HEK293 (cell line): ENCODE data around the gene HIBCH.

ENCODE experiments used
- CTCF ChIA-PET: fragments of 350-600 bp; formaldehyde crosslinking; extraction: SDS; loops from one replicate; lab custom pipeline; 2021; ENCODE audit warnings: antibody characterized with exemption; lab: Yijun Ruan, JAX
- POLR2A ChIA-PET: fragments of 300-600 bp; formaldehyde crosslinking; extraction: SDS; loops from one replicate; lab custom pipeline; 2020; ENCODE audit warnings: antibody characterized with exemption, inconsistent platforms; lab: Yijun Ruan, JAX
- H3K27ac ChIP-seq: fragments of 200-500 bp; sonication (Bioruptor generic); 2 replicates; pipeline ENCODE4 v1.5.1; 2014; ENCODE audit warnings: low read depth, low read length, control low read depth, inconsistent platforms; ENCODE audit errors: extremely low read depth
- H3K36me3 ChIP-seq, 2 experiments: fragments of 200-500 bp in 1 of 2; sonication (Bioruptor generic) in 1 of 2; 1 replicate in 1 of 2; 2 replicates in 1 of 2; pipeline ENCODE4 v1.5.1; 2014 to 2017; ENCODE audit warnings: inconsistent platforms in 2 of 2, low read length in 2 of 2; ENCODE audit not compliant: control insufficient read depth in 2 of 2, insufficient read depth in 1 of 2
- H3K4me1 ChIP-seq: fragments of 200-500 bp; sonication (Bioruptor generic); 2 replicates; pipeline ENCODE4 v1.5.1; 2014; ENCODE audit warnings: mild to moderate bottlenecking, low read length, inconsistent platforms; ENCODE audit not compliant: control insufficient read depth, insufficient read depth
- H3K4me3 ChIP-seq: 2 replicates; pipeline ENCODE4 v1.5.1; 2011; ENCODE audit warnings: low read depth, mild to moderate bottlenecking, control low read depth, low read length, moderate library complexity
- H3K9me3 ChIP-seq: fragments of 200-500 bp; sonication (Bioruptor generic); 2 replicates; pipeline ENCODE4 v1.5.1; 2014; ENCODE audit warnings: low read depth, low read length, inconsistent platforms; ENCODE audit not compliant: control insufficient read depth, insufficient read depth
- GLIS1 ChIP-seq: fragments of 450-650 bp; formaldehyde crosslinking; IDR thresholded peaks from 2 replicates; pipeline ENCODE4 v1.5.1; 2016; ENCODE audit warnings: missing biosample characterization, missing genetic modification characterization
- KLF9 ChIP-seq: fragments of 450-650 bp; formaldehyde crosslinking; IDR thresholded peaks from 2 replicates; pipeline ENCODE4 v1.5.1; 2016; ENCODE audit warnings: missing biosample characterization, missing genetic modification characterization, low read depth
- MZF1 ChIP-seq: fragments of 450-650 bp; formaldehyde crosslinking; IDR thresholded peaks from 2 replicates; pipeline ENCODE4 v1.5.1; 2017; ENCODE audit warnings: missing biosample characterization, missing genetic modification characterization, borderline replicate concordance
- PRDM10 ChIP-seq: fragments of 450-650 bp; formaldehyde crosslinking; IDR thresholded peaks from 2 replicates; pipeline ENCODE4 v1.5.1; 2016; ENCODE audit warnings: missing biosample characterization, missing genetic modification characterization
- TRIM28 ChIP-seq: IDR thresholded peaks from 2 replicates; pipeline ENCODE4 v1.6.1; 2011; ENCODE audit warnings: low read length, control low read depth, borderline replicate concordance
- ZBTB17 ChIP-seq: fragments of 450-650 bp; formaldehyde crosslinking; IDR thresholded peaks from 2 replicates; pipeline ENCODE4 v1.5.1; 2016; ENCODE audit warnings: missing biosample characterization, missing genetic modification characterization
- ZBTB20 ChIP-seq: fragments of 450-650 bp; formaldehyde crosslinking; IDR thresholded peaks from 2 replicates; pipeline ENCODE4 v1.5.1; 2016; ENCODE audit warnings: missing biosample characterization, missing genetic modification characterization
- ZBTB26 ChIP-seq: fragments of 450-650 bp; formaldehyde crosslinking; optimal IDR thresholded peaks from 2 replicates; pipeline ENCODE3; 2016; ENCODE audit warnings: missing biosample characterization, mild to moderate bottlenecking, missing genetic modification characterization
- ZFP37 ChIP-seq: fragments of 450-650 bp; formaldehyde crosslinking; IDR thresholded peaks from 2 replicates; pipeline ENCODE4 v1.5.1; 2016; ENCODE audit warnings: missing biosample characterization, missing genetic modification characterization
- ZFP69B ChIP-seq: fragments of 450-650 bp; formaldehyde crosslinking; IDR thresholded peaks from 2 replicates; pipeline ENCODE4 v1.5.1; 2016; ENCODE audit warnings: missing biosample characterization, missing genetic modification characterization
- ZNF121 ChIP-seq: fragments of 450-650 bp; formaldehyde crosslinking; IDR thresholded peaks from 2 replicates; pipeline ENCODE4 v1.5.1; 2016; ENCODE audit warnings: missing biosample characterization, missing genetic modification characterization
- ZNF138 ChIP-seq: fragments of 450-650 bp; formaldehyde crosslinking; IDR thresholded peaks from 2 replicates; pipeline ENCODE4 v1.5.1; 2016; ENCODE audit warnings: missing biosample characterization, missing genetic modification characterization, borderline replicate concordance
- ZNF184 ChIP-seq: fragments of 450-650 bp; IDR thresholded peaks from 2 replicates; pipeline ENCODE4 v1.5.1; 2018; ENCODE audit warnings: missing biosample characterization, mild to moderate bottlenecking, missing genetic modification characterization
- ZNF335 ChIP-seq: fragments of 450-650 bp; formaldehyde crosslinking; conservative IDR thresholded peaks from 2 replicates; pipeline ENCODE4 v1.5.1; 2016; ENCODE audit warnings: missing biosample characterization, missing genetic modification characterization
- ZNF394 ChIP-seq: fragments of 450-650 bp; formaldehyde crosslinking; IDR thresholded peaks from 2 replicates; pipeline ENCODE4 v1.5.1; 2016; ENCODE audit warnings: missing biosample characterization, missing genetic modification characterization, mild to moderate bottlenecking, moderate library complexity, borderline replicate concordance
- ZNF404 ChIP-seq: fragments of 450-650 bp; formaldehyde crosslinking; IDR thresholded peaks from 2 replicates; pipeline ENCODE4 v1.5.1; 2017; ENCODE audit warnings: missing biosample characterization, missing genetic modification characterization
- ZNF48 ChIP-seq: fragments of 450-650 bp; formaldehyde crosslinking; IDR thresholded peaks from 2 replicates; pipeline ENCODE4 v1.5.1; 2016; ENCODE audit warnings: missing biosample characterization, missing genetic modification characterization
- ZNF544 ChIP-seq: fragments of 450-650 bp; formaldehyde crosslinking; IDR thresholded peaks from 2 replicates; pipeline ENCODE4 v1.5.0; 2017; ENCODE audit warnings: missing biosample characterization, missing genetic modification characterization
- ZNF560 ChIP-seq: fragments of 450-650 bp; formaldehyde crosslinking; IDR thresholded peaks from 2 replicates; pipeline ENCODE4 v1.5.1; 2017; ENCODE audit warnings: missing biosample characterization, missing genetic modification characterization, borderline replicate concordance
- ZNF571 ChIP-seq: fragments of 450-650 bp; formaldehyde crosslinking; IDR thresholded peaks from 2 replicates; pipeline ENCODE4 v1.5.0; 2017; ENCODE audit warnings: missing biosample characterization, missing genetic modification characterization
- ZNF610 ChIP-seq: fragments of 450-650 bp; formaldehyde crosslinking; IDR thresholded peaks from 2 replicates; pipeline ENCODE4 v1.5.1; 2016; ENCODE audit warnings: missing biosample characterization, missing genetic modification characterization, borderline replicate concordance
- ZNF654 ChIP-seq: fragments of 450-650 bp; formaldehyde crosslinking; IDR thresholded peaks from 2 replicates; pipeline ENCODE4 v1.5.1; 2016; ENCODE audit warnings: low read depth, missing biosample characterization, missing genetic modification characterization
- ZNF664 ChIP-seq: fragments of 450-650 bp; formaldehyde crosslinking; IDR thresholded peaks from 2 replicates; pipeline ENCODE4 v1.5.1; 2016; ENCODE audit warnings: missing biosample characterization, missing genetic modification characterization
- ZNF692 ChIP-seq: fragments of 450-650 bp; formaldehyde crosslinking; IDR thresholded peaks from 2 replicates; pipeline ENCODE4 v1.5.1; 2016; ENCODE audit warnings: missing biosample characterization, missing genetic modification characterization
- ZNF768 ChIP-seq: fragments of 450-650 bp; formaldehyde crosslinking; IDR thresholded peaks from 2 replicates; pipeline ENCODE4 v1.5.1; 2018; ENCODE audit warnings: missing biosample characterization, mild to moderate bottlenecking, missing genetic modification characterization
- ZNF776 ChIP-seq: fragments of 450-650 bp; formaldehyde crosslinking; IDR thresholded peaks from 2 replicates; pipeline ENCODE4 v1.5.0; 2017; ENCODE audit warnings: missing biosample characterization, missing genetic modification characterization, borderline replicate concordance
- ZSCAN23 ChIP-seq: fragments of 450-650 bp; formaldehyde crosslinking; IDR thresholded peaks from 2 replicates; pipeline ENCODE4 v1.5.1; 2016; ENCODE audit warnings: missing biosample characterization, missing genetic modification characterization
- TF ChIP-seq, protein P1 (sequence below): fragments of 450-650 bp; formaldehyde crosslinking; IDR thresholded peaks from 2 replicates; pipeline ENCODE4 v1.5.1; 2016; ENCODE audit warnings: missing biosample characterization, missing genetic modification characterization
- TF ChIP-seq, protein P2 (sequence below): fragments of 450-650 bp; formaldehyde crosslinking; IDR thresholded peaks from 2 replicates; pipeline ENCODE4 v1.5.1; 2017; ENCODE audit warnings: missing biosample characterization, missing genetic modification characterization
- TF ChIP-seq, protein P3 (sequence below): fragments of 450-650 bp; formaldehyde crosslinking; IDR thresholded peaks from 2 replicates; pipeline ENCODE4 v1.5.1; 2017; ENCODE audit warnings: missing biosample characterization, missing genetic modification characterization

HIBCH gene

DNA sequence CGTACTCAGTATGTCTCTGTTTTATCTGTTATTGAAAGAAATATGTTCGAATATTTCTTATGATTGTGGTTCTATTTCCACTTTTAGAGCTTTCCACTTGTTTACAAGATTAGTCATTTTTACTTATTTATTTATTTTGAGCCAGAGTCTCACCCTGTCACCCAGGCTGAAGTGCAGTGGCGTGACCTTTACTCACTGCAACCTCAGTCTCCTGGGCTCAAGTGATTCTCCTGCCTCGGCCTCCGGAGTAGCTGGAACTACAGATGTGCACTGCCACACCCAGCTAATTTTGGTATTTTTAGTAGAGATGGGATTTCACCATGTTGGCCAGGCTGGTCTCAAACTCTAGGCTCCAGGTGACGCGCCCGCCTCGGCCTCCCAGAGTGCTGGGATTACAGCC lies 53.3 kb downstream of the HIBCH start (continued):
- TF ChIP-seq, protein P1, sequence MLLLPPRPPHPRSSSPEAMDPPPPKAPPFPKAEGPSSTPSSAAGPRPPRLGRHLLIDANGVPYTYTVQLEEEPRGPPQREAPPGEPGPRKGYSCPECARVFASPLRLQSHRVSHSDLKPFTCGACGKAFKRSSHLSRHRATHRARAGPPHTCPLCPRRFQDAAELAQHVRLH (tag by site-specific recombination) = no peak
- no peak for TF ChIP-seq ZNF571
- no peak for TF ChIP-seq ZFP37 (tag by site-specific recombination)
- TF ChIP-seq ZNF768 (tag by site-specific recombination) = no peak
- TF ChIP-seq ZNF544 = no peak
- TF ChIP-seq PRDM10 (tag by site-specific recombination) = no peak

DNA sequence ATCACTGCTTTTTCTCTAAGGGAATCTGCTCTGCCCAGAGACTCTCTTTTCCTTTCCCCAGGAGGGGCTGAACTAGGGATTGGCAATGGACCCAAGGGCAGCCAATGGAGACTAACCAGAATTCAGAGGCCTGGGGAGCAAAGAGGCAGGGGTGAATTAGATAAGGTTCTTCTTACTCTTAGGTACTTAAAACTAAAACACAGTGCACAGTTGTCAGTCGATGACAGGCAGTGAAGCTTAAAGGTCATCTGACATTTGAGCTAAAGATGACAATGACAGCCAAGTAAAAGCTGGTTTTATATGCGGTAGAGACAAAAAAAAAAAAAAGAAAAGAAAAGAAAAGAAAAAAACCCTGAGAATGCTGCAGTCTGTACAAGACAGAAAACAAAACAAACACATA lies 57.8 kb downstream of the HIBCH start:
- POLR2A ChIA-PET = no interaction called here

DNA sequence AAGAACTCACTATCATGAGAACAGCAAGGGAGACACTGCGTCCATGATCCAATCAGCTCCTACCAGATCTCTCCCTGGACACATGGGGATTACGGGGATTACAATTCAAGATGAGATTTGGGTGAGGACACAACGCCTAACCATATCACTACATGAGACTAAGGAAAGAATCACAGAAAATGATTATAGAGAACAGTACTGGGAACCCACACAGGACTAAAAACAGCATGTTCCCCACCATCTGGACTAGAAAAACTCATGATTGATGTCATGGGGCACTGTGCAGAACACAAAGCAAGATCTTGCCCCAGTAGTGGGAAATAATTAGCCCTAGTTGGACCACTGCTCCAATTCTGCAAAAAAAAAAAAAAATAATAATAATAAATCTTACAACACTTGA lies 63.5 kb downstream of the HIBCH start:
- no peak overlapping the region for H3K27ac ChIP-seq
- no peaks in the 10 kb centered on the region for H3K4me1 ChIP-seq
- CTCF ChIA-PET = interaction anchor here (0.6 to 1.0 kb wide), 3 partner anchors 23 to 167 kb away, joined by 3 read pairs; no protein-coding TSS in a partner anchor
- H3K9me3 ChIP-seq = no peaks in the 10 kb centered on the region
- peaks cover 18 to 59% of the 10 kb centered on the region in 2 experiments for H3K36me3 ChIP-seq
- H3K4me3 ChIP-seq = no peak overlapping the region
- POLR2A ChIA-PET = no interaction called here
- TF ChIP-seq ZNF394 = no peak
- TF ChIP-seq, protein P2, sequence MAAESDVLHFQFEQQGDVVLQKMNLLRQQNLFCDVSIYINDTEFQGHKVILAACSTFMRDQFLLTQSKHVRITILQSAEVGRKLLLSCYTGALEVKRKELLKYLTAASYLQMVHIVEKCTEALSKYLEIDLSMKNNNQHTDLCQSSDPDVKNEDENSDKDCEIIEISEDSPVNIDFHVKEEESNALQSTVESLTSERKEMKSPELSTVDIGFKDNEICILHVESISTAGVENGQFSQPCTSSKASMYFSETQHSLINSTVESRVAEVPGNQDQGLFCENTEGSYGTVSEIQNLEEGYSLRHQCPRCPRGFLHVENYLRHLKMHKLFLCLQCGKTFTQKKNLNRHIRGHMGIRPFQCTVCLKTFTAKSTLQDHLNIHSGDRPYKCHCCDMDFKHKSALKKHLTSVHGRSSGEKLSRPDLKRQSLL (tag by site-specific recombination) = no peak
- no peak for TF ChIP-seq ZBTB20 (tag by site-specific recombination)
- TF ChIP-seq ZBTB26 (tag by site-specific recombination) = no peak
- no peak for TF ChIP-seq KLF9 (tag by site-specific recombination)
- no peak for TF ChIP-seq ZBTB17 (tag by site-specific recombination)
- no peak for TF ChIP-seq ZNF560 (tag by site-specific recombination)
- no peak for TF ChIP-seq ZNF776 (tag by site-specific recombination)

More for the DNA sequence above, 57.8 kb downstream of the HIBCH start:
- CTCF ChIA-PET = no interaction called here
- no peaks in the 10 kb centered on the region for H3K4me1 ChIP-seq
- TF ChIP-seq ZNF664 (tag by site-specific recombination) = no peak
- TF ChIP-seq ZFP69B (tag by site-specific recombination) = no peak
- TF ChIP-seq ZNF138 (tag by site-specific recombination) = no peak
- TF ChIP-seq ZNF121 (tag by site-specific recombination) = no peak
- TF ChIP-seq ZNF692 (tag by site-specific recombination) = no peak
- no peak for TF ChIP-seq TRIM28
- TF ChIP-seq, protein P3, sequence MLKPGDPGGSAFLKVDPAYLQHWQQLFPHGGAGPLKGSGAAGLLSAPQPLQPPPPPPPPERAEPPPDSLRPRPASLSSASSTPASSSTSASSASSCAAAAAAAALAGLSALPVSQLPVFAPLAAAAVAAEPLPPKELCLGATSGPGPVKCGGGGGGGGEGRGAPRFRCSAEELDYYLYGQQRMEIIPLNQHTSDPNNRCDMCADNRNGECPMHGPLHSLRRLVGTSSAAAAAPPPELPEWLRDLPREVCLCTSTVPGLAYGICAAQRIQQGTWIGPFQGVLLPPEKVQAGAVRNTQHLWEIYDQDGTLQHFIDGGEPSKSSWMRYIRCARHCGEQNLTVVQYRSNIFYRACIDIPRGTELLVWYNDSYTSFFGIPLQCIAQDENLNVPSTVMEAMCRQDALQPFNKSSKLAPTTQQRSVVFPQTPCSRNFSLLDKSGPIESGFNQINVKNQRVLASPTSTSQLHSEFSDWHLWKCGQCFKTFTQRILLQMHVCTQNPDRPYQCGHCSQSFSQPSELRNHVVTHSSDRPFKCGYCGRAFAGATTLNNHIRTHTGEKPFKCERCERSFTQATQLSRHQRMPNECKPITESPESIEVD (tag by site-specific recombination) = no peak
- no peak for TF ChIP-seq ZNF48 (tag by site-specific recombination)
- TF ChIP-seq ZSCAN23 = no peak
- TF ChIP-seq ZNF654 (tag by site-specific recombination) = no peak
- no peak for TF ChIP-seq ZNF335 (tag by site-specific recombination)
- TF ChIP-seq ZNF184 = no peak
- no peak for TF ChIP-seq ZNF610 (tag by site-specific recombination)
- no peak for TF ChIP-seq GLIS1 (tag by site-specific recombination)
- TF ChIP-seq ZNF404 = no peak
- TF ChIP-seq MZF1 = no peak
- H3K36me3 ChIP-seq = peaks cover 12 to 34% of the 10 kb centered on the region in 2 experiments
- H3K27ac ChIP-seq = no peak overlapping the region
- no peak overlapping the region for H3K4me3 ChIP-seq
- no peaks in the 10 kb centered on the region for H3K9me3 ChIP-seq
